GM18499 (cell line): ENCODE measurements around the gene AKAP5.
A peak's percentile ranks its signal among the peaks of the same experiment; 100 is the strongest.

ENCODE experiments used
- ATAC-seq: cut with Tn5 transposase; IDR thresholded peaks from one replicate; pipeline ENCODE4 v1.9.1; 2021; ENCODE audit warnings: moderate number of reproducible peaks; ENCODE audit not compliant: insufficient read depth, unreplicated experiment

Gene AKAP5

GRCh38 chr14:64465191-64465822 lies at the start of gene AKAP5:
Gene AKAP5, plus strand, starts transcription at chr14:64465499. Its CDS starts 2,896 bp downstream, at chr14:64468395.
- no peak for ATAC-seq

GRCh38 chr14:64416348-64416932 lies 48.9 kb upstream of the AKAP5 start:
- ATAC-seq = no peak

- no peak for ATAC-seq
Observed at GRCh38 chr14:64417055-64417770, 48.1 kb upstream of the AKAP5 start.

- no peak for ATAC-seq
Observed at GRCh38 chr14:64417771-64418125, 47.6 kb upstream of the AKAP5 start.

GRCh38 chr14:64419003-64419402 lies 46.3 kb upstream of the AKAP5 start:
- ATAC-seq = no peak

- no peak for ATAC-seq
Observed at GRCh38 chr14:64421166-64421565, 44.1 kb upstream of the AKAP5 start.

- no peak for ATAC-seq
Observed at GRCh38 chr14:64422005-64422404, 43.3 kb upstream of the AKAP5 start.

GRCh38 chr14:64422756-64423155 lies 42.5 kb upstream of the AKAP5 start:
- no peak for ATAC-seq

GRCh38 chr14:64423987-64424386 lies 41.3 kb upstream of the AKAP5 start:
- ATAC-seq = no peak

- ATAC-seq = no peak
Observed at GRCh38 chr14:64434528-64434927, 30.8 kb upstream of the AKAP5 start.

GRCh38 chr14:64438181-64438841 lies 27.0 kb upstream of the AKAP5 start:
- ATAC-seq = no peak

- ATAC-seq = no peak
Observed at GRCh38 chr14:64439141-64439540, 26.2 kb upstream of the AKAP5 start.

- ATAC-seq = no peak
Observed at GRCh38 chr14:64440494-64440893, 24.8 kb upstream of the AKAP5 start.

GRCh38 chr14:64442300-64442988 lies 22.9 kb upstream of the AKAP5 start:
- no peak for ATAC-seq

- no peak for ATAC-seq
Observed at GRCh38 chr14:64444140-64444539, 21.2 kb upstream of the AKAP5 start.

- peak; percentile 91 for ATAC-seq
Observed at GRCh38 chr14:64444984-64445845, 20.1 kb upstream of the AKAP5 start.

- ATAC-seq = no peak
Observed at GRCh38 chr14:64447876-64448670, 17.2 kb upstream of the AKAP5 start.

- no peak for ATAC-seq
Observed at GRCh38 chr14:64450255-64450654, 15.0 kb upstream of the AKAP5 start.

GRCh38 chr14:64454671-64455070 lies 10.6 kb upstream of the AKAP5 start:
- ATAC-seq = no peak
